ENCODE data around the gene PMEPA1.

The PMEPA1 gene

GRCh38 chr20:57716202-57716601, 6.4 kb upstream of the PMEPA1 start:
- TF ChIP-seq CTCF (conservative IDR thresholded peaks at IDR 0.05) (no peak), ZFX (IDR thresholded peaks at IDR 0.05) (no peak)
- H3K27ac ChIP-seq, result no peak overlapping the region

DNA sequence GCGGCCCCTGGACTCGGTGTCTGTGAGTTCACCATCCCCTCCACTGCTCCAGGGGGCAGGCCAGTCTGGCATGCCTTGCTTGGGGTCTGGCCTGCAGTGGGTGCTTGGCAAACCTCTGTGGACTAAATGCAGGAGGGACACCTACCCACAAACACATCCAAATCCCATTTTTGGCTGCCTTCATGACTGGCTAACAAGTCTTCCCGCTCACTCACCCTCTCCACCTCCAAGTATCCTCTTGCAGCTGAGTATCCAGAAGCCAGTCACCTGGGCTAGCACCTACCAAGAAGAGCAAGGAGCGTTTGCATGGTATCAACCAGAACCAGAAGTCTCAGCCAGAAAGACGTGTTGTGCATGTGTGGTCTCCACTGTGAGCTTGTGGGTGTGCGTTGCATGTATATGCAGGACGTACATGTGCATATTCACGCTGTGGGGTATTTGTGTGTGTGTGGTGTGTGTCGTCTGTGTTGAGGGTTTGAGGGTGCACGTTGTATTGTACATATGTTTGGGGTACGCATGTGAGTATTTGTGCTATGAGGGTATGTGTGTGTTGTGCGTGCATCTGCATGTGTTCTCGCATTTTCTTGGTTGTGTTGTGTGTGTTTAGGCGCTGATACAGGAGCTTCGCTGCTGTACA, 5.6 kb upstream of the PMEPA1 start:
- TF ChIP-seq ZFX (IDR thresholded peaks at IDR 0.05) (no peak), CTCF (conservative IDR thresholded peaks at IDR 0.05) (no peak)
- H3K27ac ChIP-seq, result no peak overlapping the region

GRCh38 chr20:57714409-57715267, 4.8 kb upstream of the PMEPA1 start:
- no peak overlapping the region for H3K27ac ChIP-seq
- TF ChIP-seq ZFX (IDR thresholded peaks at IDR 0.05), result no peak
- TF ChIP-seq CTCF (conservative IDR thresholded peaks at IDR 0.05), result no peak

DNA sequence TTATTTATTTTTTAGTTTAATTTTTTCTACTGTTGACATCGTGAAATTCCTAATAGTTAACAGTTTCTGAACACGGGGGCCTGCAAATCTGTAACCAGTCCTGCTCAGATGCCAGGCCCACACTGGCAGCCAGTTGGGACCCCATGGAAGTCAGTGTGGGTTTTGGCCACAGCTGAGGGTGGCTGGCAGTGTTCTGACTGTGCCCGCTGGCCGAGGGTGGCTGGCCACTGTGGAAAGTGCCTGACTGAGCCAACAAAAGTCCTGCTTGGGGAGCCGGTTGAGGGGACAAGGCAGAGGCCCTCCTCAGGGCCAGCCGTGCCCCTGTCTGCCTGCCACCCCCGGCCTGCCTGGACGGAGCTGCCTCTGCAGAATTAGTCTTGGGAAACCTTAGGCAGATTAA, 4.1 kb upstream of the PMEPA1 start:
- H3K27ac ChIP-seq, result no peak overlapping the region
- no peak for TF ChIP-seq ZFX (IDR thresholded peaks at IDR 0.05)
- TF ChIP-seq CTCF (conservative IDR thresholded peaks at IDR 0.05), result no peak

- TF ChIP-seq CTCF (conservative IDR thresholded peaks at IDR 0.05), result no peak
- no peak for TF ChIP-seq ZFX (IDR thresholded peaks at IDR 0.05)
- H3K27ac ChIP-seq, result no peak overlapping the region
Measured at GRCh38 chr20:57713505-57713903, 3.7 kb upstream of the PMEPA1 start.

- TF ChIP-seq ZFX (IDR thresholded peaks at IDR 0.05), result no peak
- TF ChIP-seq CTCF (conservative IDR thresholded peaks at IDR 0.05), result no peak
- H3K27ac ChIP-seq, result no peak overlapping the region
Measured at GRCh38 chr20:57712851-57713504, 3.2 kb upstream of the PMEPA1 start.

- TF ChIP-seq CTCF (conservative IDR thresholded peaks at IDR 0.05) (no peak), ZFX (IDR thresholded peaks at IDR 0.05) (no peak)
- no peak overlapping the region for H3K27ac ChIP-seq
Measured at GRCh38 chr20:57712341-57712740, 2.5 kb upstream of the PMEPA1 start.
